ENCODE measurements around the gene ATP8A2. TPM values are rescaled to one million over a fixed set of nuclear protein-coding genes. Genes with fewer than 3 reads are reported as not detected.
"Not testable (repeated sequence)": the region's sequence is repeated elsewhere in the genome, so short reads cannot be mapped to it uniquely, and the experiment has no call there.

The ATP8A2 gene
- polyA plus RNA-seq, 4 donors, result 5.2 to 11.3 (median 6.8) TPM

DNA sequence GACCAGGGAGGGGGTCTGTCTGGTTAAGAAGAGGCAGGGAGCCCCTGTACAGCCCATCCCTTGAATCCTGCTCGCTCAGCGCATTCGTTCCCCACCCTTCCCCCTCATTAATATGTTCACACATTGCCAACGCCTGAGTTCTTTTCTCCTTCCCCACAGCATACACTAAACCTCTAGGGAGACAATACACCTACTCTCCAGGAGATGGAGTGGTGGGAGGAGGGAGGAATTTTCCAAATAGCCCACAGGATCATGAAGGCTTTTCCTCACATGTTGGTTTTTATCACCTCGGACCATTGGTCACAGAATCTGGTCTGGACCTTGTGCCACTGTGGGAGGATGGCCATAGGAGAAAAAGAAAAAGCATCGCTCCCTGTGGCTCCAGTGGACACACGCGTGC lies 385.1 kb downstream of the ATP8A2 start:
- no peak for DNase-seq (ENCODE audit: low read depth in 4 of 4, low spot score in 3 of 4)

DNA sequence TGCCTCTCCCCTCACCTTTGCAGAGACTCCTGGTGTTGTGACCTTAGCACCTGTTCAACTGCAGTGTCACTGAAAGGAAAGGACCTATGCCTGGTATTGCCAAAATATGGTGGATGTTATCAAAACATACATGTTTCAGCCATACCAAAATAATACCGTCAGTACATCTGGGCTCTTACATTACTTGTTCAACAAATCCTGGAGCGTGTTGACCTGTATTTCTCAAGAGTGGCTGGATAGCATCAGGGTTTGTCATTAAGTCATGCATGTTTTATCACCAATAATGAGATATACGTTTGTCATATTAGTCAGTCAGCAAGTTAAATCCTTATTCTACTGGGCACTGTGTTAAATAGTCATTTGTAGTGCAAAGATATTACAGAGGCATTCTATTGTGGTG lies 389.3 kb downstream of the ATP8A2 start:
- no peak for DNase-seq (ENCODE audit: low read depth in 4 of 4, low spot score in 3 of 4)

DNA sequence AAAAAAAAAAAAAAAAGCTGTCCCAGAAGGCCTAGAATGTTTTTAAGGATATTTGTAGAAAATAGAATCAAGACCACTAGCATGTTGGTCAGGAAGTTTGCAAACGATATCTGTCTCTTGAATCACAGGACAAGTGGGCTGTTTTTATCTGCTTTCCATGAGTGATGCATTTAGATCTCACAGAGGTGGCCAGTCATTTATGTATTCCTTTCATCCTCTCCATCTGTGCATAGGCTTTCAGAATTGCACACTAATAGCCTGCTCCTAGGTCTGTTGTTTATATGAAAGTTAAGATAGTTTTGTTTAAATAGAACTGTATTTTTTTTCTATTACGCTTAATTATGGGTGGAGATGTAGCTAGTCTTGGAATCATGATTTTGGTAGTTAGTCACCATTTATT lies 390.5 kb downstream of the ATP8A2 start:
- DNase-seq (ENCODE audit: low read depth in 4 of 4, low spot score in 3 of 4), result no peak

DNA sequence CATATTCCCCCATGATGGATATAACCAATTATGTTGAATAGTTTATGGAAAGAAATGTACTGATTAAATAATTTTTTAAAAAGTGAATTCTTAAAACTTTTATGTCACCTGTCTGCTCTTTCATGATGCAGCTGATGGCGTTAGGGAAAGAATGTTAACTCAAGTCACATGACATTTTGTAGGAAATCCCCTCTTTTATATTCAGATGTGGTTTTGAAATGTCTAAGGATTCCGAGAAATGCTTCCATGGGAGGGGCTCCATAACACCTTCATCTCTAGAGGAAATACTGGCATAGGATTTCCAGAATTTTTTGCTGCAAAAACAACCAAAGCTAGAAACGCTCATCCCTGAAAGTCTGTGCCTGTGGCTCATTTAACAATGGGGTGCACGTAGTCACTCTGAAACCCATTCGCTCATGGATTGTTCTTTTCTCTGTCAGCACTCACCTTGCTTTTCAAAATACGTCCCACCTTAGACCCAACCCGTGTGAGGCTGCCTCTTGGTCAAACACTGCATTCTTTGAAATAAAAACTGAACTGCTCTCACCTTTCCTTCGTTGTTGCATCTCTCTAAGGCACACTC lies 391.1 kb downstream of the ATP8A2 start:
- DNase-seq (ENCODE audit: low read depth in 4 of 4, low spot score in 3 of 4), result no peak

DNA sequence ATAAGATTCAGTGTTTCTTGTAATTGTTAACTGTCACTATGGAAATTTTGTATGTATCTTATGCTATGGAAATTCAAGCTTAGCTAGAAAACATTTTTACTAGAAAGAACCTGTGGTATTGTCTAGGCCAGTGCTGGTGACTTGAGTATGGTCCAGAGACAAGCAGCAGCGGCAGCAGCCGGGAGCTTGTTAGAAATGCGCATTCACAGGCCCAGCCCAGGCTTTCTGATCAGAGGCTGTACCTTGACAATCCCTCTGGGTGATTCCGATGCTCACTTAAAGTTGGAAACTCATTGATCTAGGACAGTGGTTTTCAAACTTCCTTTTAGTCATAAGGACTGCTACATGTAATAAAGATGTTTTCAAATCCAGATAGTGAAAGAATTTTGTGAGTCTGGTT lies 392.6 kb downstream of the ATP8A2 start:
- DNase-seq (ENCODE audit: low read depth in 4 of 4, low spot score in 3 of 4), result no peak

DNA sequence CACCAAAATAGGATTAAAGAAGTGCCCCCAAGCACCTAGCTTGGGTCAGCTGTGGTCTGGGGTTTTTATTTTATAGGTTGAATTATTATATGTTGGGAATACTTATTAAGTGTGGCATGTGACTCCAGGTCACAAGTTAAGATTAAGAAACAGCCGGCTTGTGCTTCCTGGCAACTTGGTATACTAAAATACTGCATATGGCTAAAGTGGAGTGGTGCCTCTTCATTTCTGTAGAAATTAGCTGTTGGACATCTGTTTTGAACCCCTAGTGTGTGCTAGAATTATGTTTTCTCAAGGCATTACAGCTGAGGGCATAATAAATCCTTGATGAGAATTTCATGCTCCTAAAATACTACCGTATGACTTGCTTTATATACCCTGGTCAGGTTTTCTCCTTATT lies 393.5 kb downstream of the ATP8A2 start:
- DNase-seq (ENCODE audit: low read depth in 4 of 4, low spot score in 3 of 4), result no peak

DNA sequence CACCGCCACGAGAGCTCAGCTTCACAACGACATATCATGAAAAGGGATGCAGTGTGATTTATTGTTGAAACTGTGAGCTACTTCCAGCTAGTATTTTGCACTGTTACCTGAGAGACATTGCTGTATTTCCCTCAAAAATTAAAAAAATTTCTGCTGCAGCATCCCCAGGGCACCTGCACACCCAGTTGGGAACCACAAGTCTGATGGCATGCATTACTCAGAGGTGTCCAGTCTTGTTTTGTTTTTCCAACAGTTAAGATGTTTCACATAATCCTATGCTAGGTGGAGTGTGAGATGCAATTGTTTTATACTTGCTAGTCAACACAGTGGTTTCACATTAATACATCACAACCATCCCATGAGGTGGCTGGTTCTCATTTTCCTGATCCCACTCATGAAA lies 394.8 kb downstream of the ATP8A2 start:
- DNase-seq (ENCODE audit: low read depth in 4 of 4, low spot score in 3 of 4), result no peak

DNA sequence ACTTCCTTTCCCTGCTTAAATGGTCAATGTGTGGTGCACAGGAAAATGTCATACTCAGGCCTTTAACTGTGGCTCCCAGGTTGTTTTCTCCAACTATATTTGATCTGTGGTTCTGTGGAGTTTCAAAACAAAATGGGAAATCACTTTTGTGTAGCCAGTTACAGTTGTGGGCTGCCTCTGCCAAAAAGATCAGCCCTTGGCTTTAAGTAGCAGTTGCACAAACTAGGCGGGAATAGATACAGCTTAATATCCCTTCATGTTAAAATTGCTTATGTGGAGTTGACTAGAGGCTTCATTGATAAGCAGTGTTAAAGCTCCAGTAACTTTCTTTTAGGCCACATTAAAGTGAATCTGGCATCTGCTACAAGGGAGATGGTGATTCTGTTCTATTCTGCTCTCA lies 395.2 kb downstream of the ATP8A2 start:
- no peak for DNase-seq (ENCODE audit: low read depth in 4 of 4, low spot score in 3 of 4)

DNA sequence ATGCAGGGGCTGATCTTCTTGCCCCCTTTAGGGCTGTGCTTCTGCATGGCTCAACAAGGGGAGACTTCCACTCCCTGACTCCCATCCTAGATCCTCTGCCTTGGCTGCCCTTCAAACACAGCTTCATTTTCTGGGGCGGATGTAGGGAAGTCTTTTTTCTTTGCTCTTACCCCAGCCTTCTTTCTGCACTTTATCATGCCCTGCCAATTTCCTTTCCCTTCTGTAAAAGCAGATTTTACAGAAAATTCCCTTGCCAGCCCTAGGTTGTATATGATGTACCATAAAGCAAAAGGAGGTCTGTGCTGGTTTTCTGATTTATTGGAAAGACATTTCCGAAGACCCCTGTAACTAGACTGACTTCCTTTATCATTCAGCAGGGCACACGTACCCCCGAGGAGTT lies 396.6 kb downstream of the ATP8A2 start:
- no peak for DNase-seq (ENCODE audit: low read depth in 4 of 4, low spot score in 3 of 4)

DNA sequence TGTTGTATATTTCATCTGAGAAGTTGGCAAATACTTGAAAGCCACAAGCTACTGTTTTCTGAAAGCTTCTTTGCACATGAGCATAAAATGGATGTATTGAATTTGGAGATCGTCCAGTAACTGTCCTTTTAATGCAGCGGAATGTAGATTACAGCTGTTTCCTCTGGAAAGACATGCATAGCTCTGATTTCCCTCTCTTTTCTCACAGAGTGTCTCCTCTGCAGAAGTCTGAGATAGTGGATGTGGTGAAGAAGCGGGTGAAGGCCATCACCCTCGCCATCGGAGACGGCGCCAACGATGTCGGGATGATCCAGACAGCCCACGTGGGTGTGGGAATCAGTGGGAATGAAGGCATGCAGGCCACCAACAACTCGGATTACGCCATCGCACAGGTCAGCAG lies 397.1 kb downstream of the ATP8A2 start:
- peak in 2 of 4 donors; percentile 42 to 58 for DNase-seq (ENCODE audit: low read depth in 4 of 4, low spot score in 3 of 4)

DNA sequence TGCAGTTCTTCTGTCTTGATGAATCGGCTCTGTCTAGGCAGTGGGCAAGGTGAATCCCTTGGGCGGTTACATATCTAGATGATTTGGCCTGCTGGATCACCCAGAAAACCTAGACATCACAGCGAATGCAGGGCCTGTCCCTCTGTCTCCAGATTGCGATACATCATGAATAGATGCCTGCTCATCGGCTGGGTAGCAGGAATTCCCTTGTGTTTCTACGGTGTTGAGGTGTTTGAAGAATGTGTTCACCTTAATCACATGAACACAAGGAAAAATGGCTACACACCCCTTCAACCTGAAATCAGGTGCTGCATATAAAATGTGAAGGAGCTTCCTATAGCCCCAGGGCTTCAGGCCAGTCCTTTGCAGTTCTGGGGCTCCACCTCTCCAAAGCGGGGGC lies 398.8 kb downstream of the ATP8A2 start:
- DNase-seq (ENCODE audit: low read depth in 4 of 4, low spot score in 3 of 4), result no peak

DNA sequence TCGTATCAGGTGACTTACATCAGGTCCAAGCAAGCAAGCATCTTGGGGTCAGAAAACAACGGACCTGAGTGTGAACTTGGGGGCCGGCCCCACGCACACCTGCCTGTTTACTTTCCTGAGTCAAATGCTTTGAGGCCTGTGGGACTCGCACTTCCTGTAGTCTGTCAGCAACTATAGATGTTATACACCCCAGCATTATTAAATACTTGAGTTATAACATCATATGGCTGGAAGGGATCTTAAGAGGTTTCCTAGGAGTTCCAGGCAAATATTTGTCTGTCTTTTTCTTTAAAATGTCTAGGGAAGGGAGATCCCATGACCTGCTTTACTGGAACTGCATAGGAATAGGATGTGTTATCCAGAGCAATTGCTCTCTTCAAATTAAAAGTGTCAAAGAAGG lies 399.4 kb downstream of the ATP8A2 start:
- DNase-seq (ENCODE audit: low read depth in 4 of 4, low spot score in 3 of 4), result no peak

DNA sequence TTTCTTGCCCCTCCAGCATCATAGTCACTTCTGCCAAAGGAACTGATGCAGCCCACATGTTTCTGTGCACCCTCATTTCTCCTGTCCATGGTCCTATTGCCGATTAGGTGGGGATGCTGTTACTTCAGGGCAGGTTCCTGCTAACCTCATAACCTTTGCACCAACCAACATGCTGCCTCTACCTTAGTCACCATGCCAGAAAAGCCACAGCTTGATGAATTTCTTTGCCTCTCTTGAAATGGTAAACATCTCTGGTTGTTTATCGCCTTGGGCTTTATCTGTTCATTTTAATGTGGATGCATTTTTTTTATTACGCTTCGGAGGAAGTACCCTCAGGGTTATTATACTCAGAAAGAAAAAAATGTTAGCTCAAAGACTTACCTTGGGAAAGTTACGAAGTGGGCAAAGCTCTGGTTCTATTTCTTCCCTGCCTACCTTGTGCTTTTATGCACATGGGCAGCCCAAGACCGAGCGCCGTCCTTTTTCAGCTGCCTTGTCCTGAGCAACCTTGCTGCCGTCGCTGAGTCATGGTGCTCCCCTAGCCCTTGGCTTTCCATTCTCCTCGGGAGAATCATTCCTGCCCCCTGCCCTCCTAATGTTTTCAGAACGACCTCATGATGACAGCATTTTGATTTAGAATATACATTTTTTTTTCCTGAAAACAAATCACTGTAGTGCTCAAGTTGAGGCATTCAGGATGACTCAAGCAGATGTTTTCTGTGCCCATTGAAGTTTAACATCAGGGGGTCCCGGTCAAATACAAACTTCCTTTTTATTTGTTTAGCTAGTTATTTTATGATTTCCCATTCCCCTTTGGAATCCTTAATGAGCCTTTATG lies 400.1 kb downstream of the ATP8A2 start:
- DNase-seq (ENCODE audit: low read depth in 4 of 4, low spot score in 3 of 4), result no peak

DNA sequence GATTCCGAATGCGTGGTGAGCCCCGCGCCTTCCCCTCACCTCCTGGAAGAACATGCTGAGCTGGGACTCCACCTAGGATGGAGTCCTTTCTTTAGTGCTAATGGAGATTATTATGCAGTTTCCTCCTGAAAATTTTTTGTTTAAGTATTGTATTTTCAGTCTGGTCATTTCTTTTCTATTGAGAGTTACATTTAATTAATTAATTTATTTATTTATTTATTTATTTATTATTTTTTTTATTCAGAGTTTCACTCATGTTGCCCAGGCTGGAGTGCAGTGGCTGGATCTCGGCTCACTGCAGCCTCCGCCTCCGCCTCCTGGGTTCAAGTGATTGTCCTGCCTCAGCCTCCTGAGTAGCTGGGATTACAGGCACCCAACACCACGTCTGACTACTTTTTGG lies 400.8 kb downstream of the ATP8A2 start:
- DNase-seq (ENCODE audit: low read depth in 4 of 4, low spot score in 3 of 4), result not testable (repeated sequence)

DNA sequence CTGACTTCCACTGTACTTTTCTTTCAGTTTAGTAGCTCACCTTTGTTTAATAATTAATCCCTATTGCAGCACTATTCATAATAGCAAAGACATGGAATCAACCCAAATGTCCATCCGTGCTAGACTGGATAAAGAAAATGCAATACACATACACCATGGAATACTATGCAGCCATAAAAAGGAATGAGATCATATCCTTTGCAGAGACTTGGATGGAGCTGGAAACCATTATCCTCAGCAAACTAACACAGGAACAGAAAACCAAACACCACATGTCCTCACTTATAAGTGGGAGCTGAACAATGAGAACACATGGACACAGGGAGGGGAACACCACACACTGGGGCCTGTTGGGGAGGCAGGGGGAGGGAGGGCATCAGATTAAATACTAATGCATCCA lies 402.3 kb downstream of the ATP8A2 start:
- DNase-seq (ENCODE audit: low read depth in 4 of 4, low spot score in 3 of 4), result not testable (repeated sequence)

DNA sequence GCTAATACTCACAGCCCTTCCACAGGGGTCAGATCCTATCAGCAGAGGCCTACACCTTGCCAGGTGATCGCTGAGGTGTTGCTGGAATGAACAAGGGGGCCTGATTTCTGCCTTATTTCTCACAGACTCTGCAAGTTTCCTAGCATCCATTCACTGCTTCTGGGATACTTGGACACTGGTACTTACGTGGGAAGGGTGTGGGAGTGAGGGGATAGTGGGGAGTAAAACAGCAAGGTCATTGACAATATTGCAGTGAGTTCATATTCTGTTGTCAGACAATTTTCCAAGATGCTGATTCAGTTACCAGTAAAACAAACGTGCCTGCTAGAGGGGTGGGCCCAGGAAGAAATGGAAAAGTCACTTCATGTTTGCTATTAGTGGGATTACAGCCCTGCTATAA lies 403.5 kb downstream of the ATP8A2 start:
- DNase-seq (ENCODE audit: low read depth in 4 of 4, low spot score in 3 of 4), result no peak

DNA sequence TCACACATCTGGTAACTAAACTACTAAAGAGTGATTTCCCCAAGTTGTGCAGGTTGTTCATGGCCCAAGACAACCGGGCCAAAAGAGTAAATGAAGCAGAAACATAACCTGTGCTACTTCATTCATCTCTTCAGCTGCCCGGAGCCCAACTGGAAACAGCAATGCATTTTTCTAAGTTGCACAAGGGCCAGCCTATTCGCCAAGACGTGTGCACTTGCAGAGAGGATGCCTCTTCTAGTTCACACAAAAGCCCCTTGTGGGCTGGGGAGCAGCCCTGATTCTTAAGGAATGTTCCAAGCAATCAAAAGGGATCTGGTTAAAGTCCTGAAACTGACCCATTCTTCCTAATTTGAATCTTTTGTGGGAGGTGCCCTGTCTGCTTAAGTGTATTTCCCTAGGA lies 404.2 kb downstream of the ATP8A2 start:
- DNase-seq (ENCODE audit: low read depth in 4 of 4, low spot score in 3 of 4), result no peak

DNA sequence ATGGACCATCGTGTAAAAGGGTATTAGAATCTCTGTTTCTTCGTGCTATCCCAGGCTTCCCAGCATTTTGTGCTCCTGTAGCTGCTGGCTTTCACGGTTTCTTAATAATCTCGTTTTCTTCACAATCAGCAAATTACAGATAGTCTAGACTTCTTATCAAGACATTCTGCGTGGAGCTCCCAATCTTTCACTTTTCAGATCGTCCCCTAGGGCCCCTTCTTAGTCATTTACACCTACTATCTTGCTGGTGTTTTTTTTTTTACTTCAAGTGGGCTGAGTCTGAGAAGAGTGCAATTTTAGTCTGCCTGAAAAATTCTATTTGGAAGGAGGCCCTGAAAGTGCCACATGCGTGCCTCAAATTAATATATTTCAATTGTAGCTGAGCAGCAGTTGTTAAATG lies 404.9 kb downstream of the ATP8A2 start:
- DNase-seq (ENCODE audit: low read depth in 4 of 4, low spot score in 3 of 4), result no peak

DNA sequence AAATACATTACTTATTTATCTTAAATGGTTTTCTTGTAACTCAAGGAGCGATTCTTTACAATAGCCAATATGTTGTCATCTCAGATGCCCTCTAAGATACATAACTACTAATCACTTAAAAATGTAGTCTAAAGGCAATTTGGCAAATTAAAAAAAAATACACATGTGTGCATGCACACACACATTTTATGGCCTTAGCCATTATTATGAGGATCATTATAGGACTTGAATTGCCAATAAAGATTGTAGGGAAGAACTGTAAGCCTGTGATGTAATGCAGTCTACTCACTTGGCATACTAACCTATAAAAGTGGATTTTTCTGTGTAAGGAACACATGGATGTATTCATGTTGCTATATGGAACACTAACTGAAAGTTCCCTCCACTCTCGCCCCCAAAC lies 405.7 kb downstream of the ATP8A2 start:
- DNase-seq (ENCODE audit: low read depth in 4 of 4, low spot score in 3 of 4), result no peak

DNA sequence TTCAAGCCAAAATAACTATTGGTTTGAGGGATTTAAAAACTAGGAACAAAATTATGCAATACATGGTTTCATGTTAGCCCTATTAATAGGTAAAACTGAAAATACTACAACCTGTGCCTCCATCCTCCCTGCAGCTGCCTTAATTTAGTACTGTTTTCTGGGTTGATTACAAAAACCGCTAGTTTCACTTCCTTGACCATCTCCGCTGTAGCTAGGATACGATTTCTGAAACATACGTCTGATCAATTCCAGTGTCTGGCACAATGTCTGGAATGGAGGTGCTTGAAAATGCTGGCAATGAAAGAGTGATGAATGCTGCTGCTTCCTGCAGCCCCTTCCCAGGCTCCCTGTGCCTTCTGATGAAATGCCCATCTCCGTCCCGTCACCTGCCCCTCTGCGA lies 406.6 kb downstream of the ATP8A2 start:
- no peak for DNase-seq (ENCODE audit: low read depth in 4 of 4, low spot score in 3 of 4)

DNA sequence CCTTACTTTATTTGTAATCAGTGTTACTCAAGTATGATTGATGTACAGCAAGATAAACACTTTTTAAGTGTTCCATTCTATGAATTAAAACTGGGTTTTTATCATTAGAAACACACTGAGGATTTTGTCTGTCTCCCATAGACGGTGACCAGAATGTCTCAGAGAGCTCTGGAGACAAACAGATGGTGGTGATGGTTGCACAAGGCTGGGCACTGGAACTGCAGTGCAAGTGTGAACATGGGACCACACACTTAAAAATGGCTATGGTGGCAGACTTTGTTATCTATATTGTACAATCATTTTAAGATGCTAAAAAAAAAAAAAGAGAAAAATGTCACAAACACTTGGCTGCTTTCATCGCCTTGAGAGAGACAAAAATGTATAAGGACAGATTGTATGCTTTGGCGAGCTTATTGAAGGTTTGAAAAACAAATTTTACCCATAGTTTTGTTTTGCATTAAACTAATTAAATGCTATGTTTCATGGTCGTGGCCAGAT lies 407.1 kb downstream of the ATP8A2 start:
- no peak for DNase-seq (ENCODE audit: low read depth in 4 of 4, low spot score in 3 of 4)

DNA sequence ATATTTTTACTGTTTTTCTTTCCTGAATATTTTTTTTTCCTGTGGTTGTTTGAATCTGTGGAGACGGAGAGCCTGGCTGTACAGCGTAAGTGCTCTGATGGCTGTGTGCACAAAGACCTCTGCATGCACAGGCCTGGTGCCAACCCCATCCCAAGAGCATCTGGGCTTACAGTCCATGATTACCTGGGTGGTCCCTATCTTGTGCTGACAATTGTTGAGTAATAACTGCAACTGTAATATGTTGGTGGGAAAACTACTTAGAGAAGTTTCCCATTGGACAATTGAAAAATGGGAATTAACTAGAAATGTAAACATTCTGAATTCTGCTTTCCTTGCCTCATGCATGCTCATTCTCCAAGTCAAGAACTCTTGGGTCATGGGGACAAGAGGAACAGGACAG lies 411.3 kb downstream of the ATP8A2 start:
- no peak for DNase-seq (ENCODE audit: low read depth in 4 of 4, low spot score in 3 of 4)

Measured in left renal pelvis (tissue), 4 donors.